ENCODE results near the gene ATAD2B.
"Not testable (repeated sequence)": the region's sequence is repeated elsewhere in the genome, so short reads cannot be mapped to it uniquely, and the experiment has no call there.

ATAD2B gene

GRCh38 chr2:23926750-23927571 lies at the start of gene ATAD2B:
Gene ATAD2B, minus strand, starts transcription at chr2:23927123. Its CDS starts 353 bp downstream, at chr2:23926770.
- TF ChIP-seq CTCF (IDR thresholded peaks at IDR 0.05), result peak; percentile 95
- H3K27me3 ChIP-seq, result no peaks in the 10 kb centered on the region

GRCh38 chr2:23967846-23968245 lies 40.9 kb upstream of the ATAD2B start:
- Histone ChIP-seq H3K9me3 (no peaks in the 10 kb centered on the region), H3K4me3 (ENCODE audit: low read depth in 1 of 2, low read length in 1 of 2) (no peak overlapping the region), H3K27ac (no peak overlapping the region), H3K36me3 (no peaks in the 10 kb centered on the region), H3K4me1 (ENCODE audit: control insufficient read depth in 1 of 2, insufficient read depth in 1 of 2, low read depth in 1 of 2, low read length in 1 of 2) (no peaks in the 10 kb centered on the region), H3K27me3 (no peaks in the 10 kb centered on the region)
- TF ChIP-seq CTCF (IDR thresholded peaks at IDR 0.05), result no peak

More at GRCh38 chr2:23926750-23927571, at the start of gene ATAD2B:
- Histone ChIP-seq H3K27ac (peak within 1 kb of the TSS; percentile 95), H3K4me3 (ENCODE audit: low read depth in 1 of 2, low read length in 1 of 2) (peak within 1 kb of the TSS; percentile 82 to 94), H3K9me3 (no peaks in the 10 kb centered on the region), H3K36me3 (no peaks in the 10 kb centered on the region), H3K4me1 (ENCODE audit: control insufficient read depth in 1 of 2, insufficient read depth in 1 of 2, low read depth in 1 of 2, low read length in 1 of 2) (peaks cover 27% of the 10 kb centered on the region in 2 experiments)

- Histone ChIP-seq H3K4me1 (ENCODE audit: control insufficient read depth in 1 of 2, insufficient read depth in 1 of 2, low read depth in 1 of 2, low read length in 1 of 2) (no peaks in the 10 kb centered on the region), H3K27ac (no peak overlapping the region), H3K36me3 (no peaks in the 10 kb centered on the region), H3K9me3 (no peaks in the 10 kb centered on the region), H3K27me3 (no peaks in the 10 kb centered on the region), H3K4me3 (ENCODE audit: low read depth in 1 of 2, low read length in 1 of 2) (no peak overlapping the region)
- no peak for TF ChIP-seq CTCF (IDR thresholded peaks at IDR 0.05)
These were observed 27.5 kb upstream of the ATAD2B start for GRCh38 chr2:23954325-23955014.

GRCh38 chr2:23953625-23954024 lies 26.7 kb upstream of the ATAD2B start:
- Histone ChIP-seq H3K4me3 (ENCODE audit: low read depth in 1 of 2, low read length in 1 of 2) (no peak overlapping the region), H3K27ac (no peak overlapping the region), H3K27me3 (no peaks in the 10 kb centered on the region), H3K36me3 (no peaks in the 10 kb centered on the region), H3K9me3 (no peaks in the 10 kb centered on the region), H3K4me1 (ENCODE audit: control insufficient read depth in 1 of 2, insufficient read depth in 1 of 2, low read depth in 1 of 2, low read length in 1 of 2) (no peaks in the 10 kb centered on the region)
- no peak for TF ChIP-seq CTCF (IDR thresholded peaks at IDR 0.05)

- not testable (repeated sequence) for H3K9me3 ChIP-seq; H3K4me3 ChIP-seq (ENCODE audit: low read depth in 1 of 2, low read length in 1 of 2); H3K4me1 ChIP-seq (ENCODE audit: control insufficient read depth in 1 of 2, insufficient read depth in 1 of 2, low read depth in 1 of 2, low read length in 1 of 2); H3K27ac ChIP-seq; H3K36me3 ChIP-seq; H3K27me3 ChIP-seq
These were observed 25.6 kb upstream of the ATAD2B start for GRCh38 chr2:23952558-23952957.

GRCh38 chr2:23947350-23947749 lies 20.4 kb upstream of the ATAD2B start:
- Histone ChIP-seq H3K27ac (no peak overlapping the region), H3K4me1 (ENCODE audit: control insufficient read depth in 1 of 2, insufficient read depth in 1 of 2, low read depth in 1 of 2, low read length in 1 of 2) (no peaks in the 10 kb centered on the region), H3K36me3 (no peaks in the 10 kb centered on the region), H3K9me3 (no peaks in the 10 kb centered on the region), H3K27me3 (peaks cover 14% of the 10 kb centered on the region), H3K4me3 (ENCODE audit: low read depth in 1 of 2, low read length in 1 of 2) (no peak overlapping the region)
- TF ChIP-seq CTCF (IDR thresholded peaks at IDR 0.05), result no peak

Measured in neutrophil (primary cell).